Measurements from ENCODE around the gene DDX47.

Gene DDX47

GRCh38 chr12:12803186-12803585 is 10.0 kb upstream of the DDX47 start:
- Histone ChIP-seq H3K4me3 (ENCODE audit: insufficient read depth, low read length, poor library complexity, severe bottlenecking) (no peak overlapping the region), H3K4me2 (ENCODE audit: low read depth, low read length, poor library complexity, severe bottlenecking) (no peak overlapping the region), H3K9ac (ENCODE audit: low read length) (no peak overlapping the region), H2AFZ (ENCODE audit: low read depth, low read length, severe bottlenecking) (no peak overlapping the region), H3K27me3 (ENCODE audit: low read length) (no peaks in the 10 kb centered on the region), H3K9me3 (ENCODE audit: insufficient read depth, low read length) (no peaks in the 10 kb centered on the region), H3F3A (ENCODE audit: insufficient read depth) (no peaks in the 10 kb centered on the region), H3K27ac (ENCODE audit: low read depth, low read length) (no peak overlapping the region), H3K79me2 (ENCODE audit: insufficient read depth, low read length) (no peaks in the 10 kb centered on the region), H3K36me3 (ENCODE audit: low read length) (no peaks in the 10 kb centered on the region), H3K9me2 (replicated peaks; ENCODE audit: insufficient read depth, low read length) (no peaks in the 10 kb centered on the region), H4K20me1 (ENCODE audit: low read depth, low read length) (no peaks in the 10 kb centered on the region)
- TF ChIP-seq EZH2phosphoT487 (conservative IDR thresholded peaks at IDR 0.05; ENCODE audit: low read length) (no peak), CTCF (IDR thresholded peaks at IDR 0.05; ENCODE audit: insufficient read depth, low read length, poor library complexity, severe bottlenecking) (no peak)

DNA sequence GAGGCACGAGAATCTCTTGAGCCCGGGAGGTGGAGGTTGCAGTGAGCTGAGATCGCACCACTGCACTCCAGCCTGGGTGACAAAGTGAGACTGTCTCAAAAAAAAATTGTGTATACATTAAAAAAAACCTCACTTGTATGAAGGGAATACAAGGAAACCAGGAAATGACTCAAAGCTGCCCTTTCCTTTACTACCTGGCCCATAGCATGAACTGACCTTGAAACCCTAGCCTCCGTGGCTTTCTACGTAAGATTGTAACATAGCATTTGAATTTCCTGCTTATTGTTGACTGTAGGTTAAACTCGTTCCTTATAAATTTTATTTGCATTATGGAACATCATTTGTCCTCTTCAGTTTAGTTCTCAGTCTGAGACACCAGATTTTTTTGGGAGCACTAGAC is 9.1 kb upstream of the DDX47 start:
- Histone ChIP-seq H3K4me3 (ENCODE audit: insufficient read depth, low read length, poor library complexity, severe bottlenecking) (no peak overlapping the region), H3K79me2 (ENCODE audit: insufficient read depth, low read length) (no peaks in the 10 kb centered on the region), H3F3A (ENCODE audit: insufficient read depth) (no peaks in the 10 kb centered on the region), H3K4me2 (ENCODE audit: low read depth, low read length, poor library complexity, severe bottlenecking) (no peak overlapping the region), H3K9me3 (ENCODE audit: insufficient read depth, low read length) (no peaks in the 10 kb centered on the region), H3K9me2 (replicated peaks; ENCODE audit: insufficient read depth, low read length) (no peaks in the 10 kb centered on the region), H3K9ac (ENCODE audit: low read length) (no peak overlapping the region), H2AFZ (ENCODE audit: low read depth, low read length, severe bottlenecking) (no peak overlapping the region), H3K36me3 (ENCODE audit: low read length) (no peaks in the 10 kb centered on the region), H4K20me1 (ENCODE audit: low read depth, low read length) (no peaks in the 10 kb centered on the region), H3K27me3 (ENCODE audit: low read length) (no peaks in the 10 kb centered on the region), H3K27ac (ENCODE audit: low read depth, low read length) (no peak overlapping the region)
- TF ChIP-seq CTCF (IDR thresholded peaks at IDR 0.05; ENCODE audit: insufficient read depth, low read length, poor library complexity, severe bottlenecking) (no peak), EZH2phosphoT487 (conservative IDR thresholded peaks at IDR 0.05; ENCODE audit: low read length) (no peak)

DNA sequence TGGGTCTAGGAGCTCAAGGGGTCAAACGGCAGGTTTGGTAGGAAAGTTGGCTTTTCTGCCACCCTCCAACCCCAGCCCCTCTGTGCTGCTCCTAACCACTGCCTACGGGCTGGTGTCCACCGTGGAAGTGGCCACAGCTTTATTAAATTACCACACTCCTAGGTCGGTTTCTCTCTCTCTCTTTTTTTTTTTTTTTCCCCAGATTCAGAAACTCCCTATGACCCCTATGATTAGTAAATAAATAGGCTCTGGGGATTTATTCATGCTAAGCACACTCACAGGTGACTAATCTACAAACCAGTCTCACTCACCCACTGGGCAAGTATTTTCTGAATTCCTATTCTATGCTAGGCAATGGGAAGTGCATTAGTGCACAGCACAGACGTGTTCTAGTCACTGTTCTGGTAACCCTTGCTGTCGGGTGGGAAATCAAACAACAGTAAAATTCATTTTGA is 8.7 kb upstream of the DDX47 start:
- Histone ChIP-seq H3K4me3 (ENCODE audit: insufficient read depth, low read length, poor library complexity, severe bottlenecking) (no peak overlapping the region), H3K36me3 (ENCODE audit: low read length) (no peaks in the 10 kb centered on the region), H3K9me3 (ENCODE audit: insufficient read depth, low read length) (no peaks in the 10 kb centered on the region), H3K79me2 (ENCODE audit: insufficient read depth, low read length) (no peaks in the 10 kb centered on the region), H3K9ac (ENCODE audit: low read length) (no peak overlapping the region), H2AFZ (ENCODE audit: low read depth, low read length, severe bottlenecking) (no peak overlapping the region), H3K27ac (ENCODE audit: low read depth, low read length) (no peak overlapping the region), H4K20me1 (ENCODE audit: low read depth, low read length) (no peaks in the 10 kb centered on the region), H3F3A (ENCODE audit: insufficient read depth) (no peaks in the 10 kb centered on the region), H3K9me2 (replicated peaks; ENCODE audit: insufficient read depth, low read length) (no peaks in the 10 kb centered on the region), H3K4me2 (ENCODE audit: low read depth, low read length, poor library complexity, severe bottlenecking) (no peak overlapping the region), H3K27me3 (ENCODE audit: low read length) (no peaks in the 10 kb centered on the region)
- TF ChIP-seq EZH2phosphoT487 (conservative IDR thresholded peaks at IDR 0.05; ENCODE audit: low read length), result no peak
- no peak for TF ChIP-seq CTCF (IDR thresholded peaks at IDR 0.05; ENCODE audit: insufficient read depth, low read length, poor library complexity, severe bottlenecking)

All from SU-DHL-6 (cell line).